ENCODE data around the gene SLIT2.

SLIT2 gene, protein sequence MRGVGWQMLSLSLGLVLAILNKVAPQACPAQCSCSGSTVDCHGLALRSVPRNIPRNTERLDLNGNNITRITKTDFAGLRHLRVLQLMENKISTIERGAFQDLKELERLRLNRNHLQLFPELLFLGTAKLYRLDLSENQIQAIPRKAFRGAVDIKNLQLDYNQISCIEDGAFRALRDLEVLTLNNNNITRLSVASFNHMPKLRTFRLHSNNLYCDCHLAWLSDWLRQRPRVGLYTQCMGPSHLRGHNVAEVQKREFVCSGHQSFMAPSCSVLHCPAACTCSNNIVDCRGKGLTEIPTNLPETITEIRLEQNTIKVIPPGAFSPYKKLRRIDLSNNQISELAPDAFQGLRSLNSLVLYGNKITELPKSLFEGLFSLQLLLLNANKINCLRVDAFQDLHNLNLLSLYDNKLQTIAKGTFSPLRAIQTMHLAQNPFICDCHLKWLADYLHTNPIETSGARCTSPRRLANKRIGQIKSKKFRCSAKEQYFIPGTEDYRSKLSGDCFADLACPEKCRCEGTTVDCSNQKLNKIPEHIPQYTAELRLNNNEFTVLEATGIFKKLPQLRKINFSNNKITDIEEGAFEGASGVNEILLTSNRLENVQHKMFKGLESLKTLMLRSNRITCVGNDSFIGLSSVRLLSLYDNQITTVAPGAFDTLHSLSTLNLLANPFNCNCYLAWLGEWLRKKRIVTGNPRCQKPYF (N-terminal part only)

DNA sequence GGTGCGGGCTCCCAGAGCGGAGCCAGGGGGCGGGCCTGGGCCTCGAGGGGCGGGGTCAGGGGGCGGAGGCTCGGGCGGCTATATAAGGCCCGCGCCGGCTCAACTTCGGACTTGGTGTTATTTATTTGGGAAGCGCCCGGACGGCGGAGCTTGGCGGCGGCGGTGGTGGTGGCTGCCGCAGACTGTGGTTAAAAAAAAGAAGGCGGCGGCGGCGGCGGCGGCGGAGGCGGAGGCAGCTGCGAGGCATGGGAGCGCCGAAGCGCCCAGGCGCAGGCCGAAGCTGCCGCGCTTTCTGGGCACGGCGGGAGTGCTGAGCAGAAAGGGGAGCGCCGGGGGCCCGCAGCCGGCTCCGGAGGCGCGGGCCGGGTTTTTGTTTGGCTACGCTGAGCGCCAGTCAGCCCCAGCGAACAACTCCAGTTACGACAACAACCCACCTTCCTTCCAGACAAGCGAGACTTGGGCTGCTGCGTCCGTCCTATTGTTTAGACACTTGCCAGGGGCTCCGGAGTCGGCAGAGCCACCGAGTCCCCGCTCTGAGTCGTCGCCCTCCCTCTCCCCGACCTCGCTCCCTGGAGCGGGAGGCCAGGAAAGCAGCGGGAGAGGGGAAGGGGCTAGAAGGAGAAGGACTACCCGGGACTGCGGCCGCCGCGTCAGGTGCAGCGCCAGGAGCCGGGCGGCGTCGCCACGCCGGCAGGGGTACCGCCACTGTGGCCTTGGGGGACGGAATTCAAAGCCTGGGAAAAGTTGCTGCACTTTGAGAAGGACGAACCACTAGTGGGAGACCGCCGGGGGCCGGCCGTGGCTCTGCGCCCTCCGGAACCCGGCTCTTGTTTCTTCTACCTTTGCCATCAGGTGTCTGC is at the start of gene SLIT2:
Gene SLIT2, plus strand, starts transcription at position 110 of the 860 bp plus-strand sequence. CDS start 1,911 bp downstream, outside the sequence.
- no peak for DNase-seq

DNA sequence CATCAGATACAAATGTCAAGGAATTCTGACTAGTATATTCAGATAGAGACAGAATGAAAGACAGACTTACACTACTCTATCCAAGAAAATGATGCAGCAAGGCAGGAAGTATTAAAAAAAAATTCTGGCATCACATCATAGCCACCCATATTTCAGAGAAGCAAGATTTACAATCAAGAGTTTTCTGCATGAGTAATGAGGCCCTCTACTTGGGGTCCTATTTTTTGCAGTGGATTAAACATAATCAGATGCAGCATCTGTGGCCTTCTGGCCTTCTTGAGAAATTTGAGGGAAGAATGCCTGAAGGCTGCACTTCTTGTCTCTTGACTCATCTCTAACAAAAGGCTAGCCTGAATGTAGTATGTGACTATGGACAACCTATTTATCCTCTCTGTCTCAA is 48.2 kb upstream of the SLIT2 start:
- no peak for DNase-seq

DNA sequence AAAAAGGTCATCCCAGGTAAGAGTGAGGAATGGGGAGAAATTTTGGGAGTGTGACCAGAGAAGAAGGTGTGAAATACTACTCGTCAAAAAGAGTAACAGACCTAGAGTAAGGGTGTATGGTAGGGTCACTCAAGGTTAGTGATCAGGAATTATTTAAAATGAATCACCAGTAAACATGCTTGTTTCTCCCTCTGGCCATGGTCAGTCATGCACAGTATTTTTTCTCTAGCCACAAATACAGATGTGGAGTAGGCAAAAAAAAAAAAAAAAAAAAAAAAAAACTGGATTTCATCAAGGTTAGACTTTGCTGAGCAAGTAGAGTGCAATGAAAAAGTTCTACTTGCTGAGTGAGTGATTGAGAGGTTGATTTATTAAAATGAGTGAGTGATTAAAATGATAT is 34.2 kb upstream of the SLIT2 start:
- DNase-seq, result no peak

DNA sequence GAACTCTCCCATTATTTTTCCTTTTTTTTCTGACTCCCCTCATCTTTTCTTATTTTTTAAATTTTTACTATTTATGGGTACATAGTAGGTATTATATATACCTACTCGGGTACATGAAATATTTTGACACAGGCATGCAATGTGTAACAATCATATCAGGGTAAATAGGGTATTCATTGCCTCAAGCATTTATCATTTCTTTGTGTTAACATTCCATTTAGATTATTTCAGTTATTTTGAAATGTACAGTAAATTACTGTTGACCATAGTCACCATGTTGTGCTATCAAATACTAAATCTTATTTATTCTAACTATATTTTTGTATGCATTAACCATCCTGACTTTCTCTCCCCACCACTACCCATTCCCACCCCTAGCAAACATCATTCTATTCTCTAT is 33.8 kb upstream of the SLIT2 start:
- DNase-seq, result no peak

DNA sequence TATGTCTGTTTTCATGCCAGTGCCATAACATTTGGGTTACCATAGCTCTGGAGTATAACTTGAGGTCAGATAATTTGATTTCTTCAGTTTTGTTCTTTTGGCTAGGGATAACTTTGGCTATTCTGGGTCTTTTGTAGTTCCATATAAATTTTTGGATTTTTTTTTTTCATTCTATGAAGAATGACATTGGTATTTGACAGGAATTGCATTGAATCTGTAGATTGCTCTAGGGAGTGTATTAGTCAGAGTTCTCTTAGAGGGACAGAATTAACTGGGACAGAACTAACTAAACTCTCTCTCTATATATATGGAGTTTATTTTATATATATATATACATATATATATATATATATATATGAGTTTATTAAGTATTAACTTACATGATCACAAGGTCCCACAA is 32.2 kb upstream of the SLIT2 start:
- no peak for DNase-seq

DNA sequence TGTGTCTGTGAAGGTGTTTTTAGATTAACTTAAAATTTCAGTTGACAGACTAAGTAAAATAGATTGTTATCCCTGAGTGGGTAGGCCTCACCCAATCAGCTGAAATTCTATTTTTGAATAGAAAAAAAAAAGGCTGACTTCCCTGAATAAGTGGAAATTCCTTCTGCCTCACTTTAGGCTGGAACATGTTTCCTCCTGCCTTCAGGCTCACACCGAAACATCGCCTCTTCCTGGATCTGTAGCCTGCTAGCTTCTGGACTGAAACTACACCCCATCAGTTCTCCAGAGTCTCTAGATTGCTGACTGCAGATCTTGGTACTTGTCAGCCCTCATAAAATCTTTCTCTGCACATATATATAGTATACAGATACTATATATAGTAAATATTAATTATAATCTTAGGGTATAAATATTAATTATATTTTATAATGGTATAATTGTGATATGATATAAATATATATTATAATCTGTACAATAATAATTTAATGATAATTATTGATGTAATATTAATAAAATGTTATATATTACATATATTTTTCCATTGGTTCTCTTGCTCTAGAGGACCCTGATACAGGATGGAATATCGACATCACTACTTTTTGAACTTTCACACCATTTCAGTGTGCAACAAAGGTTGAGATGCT is 13.7 kb upstream of the SLIT2 start:
- no peak for DNase-seq

DNA sequence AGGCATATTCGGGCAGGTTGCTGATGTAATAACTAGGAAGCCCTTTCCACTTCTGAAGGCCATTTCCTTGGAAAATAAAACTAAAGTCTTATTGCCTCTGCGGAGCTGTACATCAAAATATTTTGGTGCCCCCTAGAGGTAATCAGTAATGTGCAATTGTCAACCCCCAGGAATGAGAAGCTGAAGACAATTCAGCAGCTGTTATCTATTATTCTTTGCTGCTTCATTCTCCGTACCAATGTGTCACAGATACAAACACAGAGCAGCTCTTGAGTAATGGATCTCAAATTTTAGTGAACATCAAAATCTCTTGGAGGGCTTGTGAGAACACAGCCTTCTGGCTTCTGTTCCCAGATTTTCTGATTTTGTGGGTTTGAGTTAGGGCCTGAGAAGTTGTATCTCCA is 3.5 kb upstream of the SLIT2 start:
- no peak for DNase-seq

DNA sequence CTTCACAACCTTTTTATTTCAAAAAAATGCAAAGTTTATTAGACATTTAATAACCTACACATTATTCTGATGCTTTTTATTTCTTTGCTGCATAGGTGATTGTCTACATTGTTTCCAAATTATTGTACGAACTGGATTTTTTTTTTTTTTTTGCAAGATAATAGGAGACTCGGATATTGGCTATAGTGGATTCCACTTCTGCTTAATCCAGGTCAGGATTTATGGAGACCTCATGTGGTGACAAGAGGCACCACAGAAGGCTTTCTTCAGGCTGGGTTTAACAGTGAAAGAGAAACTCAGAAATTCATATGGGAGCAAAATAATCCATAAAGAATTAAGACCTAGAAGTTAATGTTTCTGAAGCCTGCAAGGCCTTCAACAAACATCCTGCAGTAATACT is 2.4 kb upstream of the SLIT2 start:
- DNase-seq, result no peak

DNA sequence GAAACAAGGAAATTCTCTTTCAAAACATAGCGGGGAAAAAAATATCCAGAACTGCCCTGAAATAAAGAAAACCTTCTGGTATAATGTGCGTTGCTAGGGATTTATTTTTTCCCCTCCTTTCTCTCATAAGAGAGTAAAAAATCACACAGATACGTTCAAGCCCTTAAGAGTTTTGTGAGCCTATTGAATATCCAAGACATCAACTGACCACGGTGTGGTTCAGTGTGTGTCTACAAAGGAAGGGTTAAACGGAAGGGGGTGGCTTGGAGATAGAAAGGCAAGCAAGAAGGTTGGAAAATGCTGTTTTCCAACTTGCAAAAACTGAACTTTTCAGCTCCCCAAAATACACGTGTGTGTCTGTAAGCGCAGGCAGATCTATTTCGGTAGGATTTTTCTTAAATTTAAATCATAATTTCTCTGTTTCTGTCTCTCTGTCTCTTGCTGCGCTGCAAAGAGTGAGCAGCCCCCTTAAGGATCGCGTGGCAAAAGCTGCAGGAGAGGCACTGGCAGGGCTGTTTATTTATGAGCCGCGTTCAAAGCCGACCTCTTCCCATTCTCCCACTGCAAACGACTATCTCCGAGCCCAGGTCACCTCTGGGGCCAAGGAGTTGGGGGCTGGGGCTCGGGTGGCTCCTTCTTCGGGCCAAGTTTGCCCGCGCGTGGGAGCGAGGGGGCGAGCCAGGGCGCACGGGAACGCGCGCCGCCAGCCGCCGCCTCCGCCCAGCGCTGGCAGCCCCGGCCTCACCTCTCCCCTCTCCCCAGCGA is 492 bp upstream of the SLIT2 start:
- no peak for DNase-seq

DNA sequence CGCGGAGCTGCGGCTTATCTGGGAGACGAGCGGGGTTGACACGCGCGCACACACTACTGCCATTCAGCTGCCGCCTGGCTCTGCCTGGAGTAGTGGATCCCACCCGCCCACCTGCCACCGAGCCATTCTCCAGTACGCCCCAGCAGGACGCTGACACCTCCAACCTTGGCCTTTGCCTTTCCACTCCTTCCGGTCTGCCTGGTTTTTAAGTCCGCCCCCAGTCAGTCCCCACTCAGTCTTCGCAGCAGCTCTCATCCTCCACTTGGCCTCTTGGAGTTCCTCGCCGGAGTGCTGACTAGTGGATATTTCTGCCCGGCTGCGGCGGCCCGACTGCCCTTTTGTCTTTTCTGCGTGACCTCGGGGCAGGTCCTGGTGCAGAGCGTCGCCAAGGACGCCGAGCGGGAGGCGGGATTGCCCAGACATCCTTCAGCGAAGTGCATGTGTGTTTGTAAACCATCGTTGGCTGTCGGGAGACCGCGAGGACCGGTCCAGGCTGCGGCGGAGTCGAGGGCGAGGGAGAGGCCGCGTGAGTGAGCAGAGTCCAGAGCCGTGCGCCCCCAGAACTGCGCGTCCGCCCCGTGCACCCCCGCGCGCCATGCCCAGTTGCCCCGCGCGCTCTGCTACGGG is 1.1 kb downstream of the SLIT2 start:
- DNase-seq, result no peak

DNA sequence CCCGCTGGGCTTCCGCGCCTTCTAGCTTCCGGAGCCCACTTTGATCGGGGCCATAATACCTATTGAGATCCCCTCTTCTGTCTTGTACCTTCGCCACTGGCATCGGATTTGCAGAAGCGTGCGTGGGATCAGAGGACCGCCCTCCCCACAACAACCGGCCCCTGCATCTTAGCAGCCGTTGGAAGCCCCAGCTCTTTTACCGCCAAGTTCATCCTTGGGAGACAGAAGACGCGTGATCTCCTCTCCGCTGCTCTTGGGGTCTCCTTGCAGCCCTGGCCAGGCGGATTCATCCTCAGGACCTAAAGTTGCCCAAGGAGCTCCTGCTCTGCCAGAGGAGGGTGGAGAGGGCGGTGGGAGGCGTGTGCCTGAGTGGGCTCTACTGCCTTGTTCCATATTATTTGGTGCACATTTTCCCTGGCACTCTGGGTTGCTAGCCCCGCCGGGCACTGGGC is 1.6 kb downstream of the SLIT2 start:
- DNase-seq, result no peak

DNA sequence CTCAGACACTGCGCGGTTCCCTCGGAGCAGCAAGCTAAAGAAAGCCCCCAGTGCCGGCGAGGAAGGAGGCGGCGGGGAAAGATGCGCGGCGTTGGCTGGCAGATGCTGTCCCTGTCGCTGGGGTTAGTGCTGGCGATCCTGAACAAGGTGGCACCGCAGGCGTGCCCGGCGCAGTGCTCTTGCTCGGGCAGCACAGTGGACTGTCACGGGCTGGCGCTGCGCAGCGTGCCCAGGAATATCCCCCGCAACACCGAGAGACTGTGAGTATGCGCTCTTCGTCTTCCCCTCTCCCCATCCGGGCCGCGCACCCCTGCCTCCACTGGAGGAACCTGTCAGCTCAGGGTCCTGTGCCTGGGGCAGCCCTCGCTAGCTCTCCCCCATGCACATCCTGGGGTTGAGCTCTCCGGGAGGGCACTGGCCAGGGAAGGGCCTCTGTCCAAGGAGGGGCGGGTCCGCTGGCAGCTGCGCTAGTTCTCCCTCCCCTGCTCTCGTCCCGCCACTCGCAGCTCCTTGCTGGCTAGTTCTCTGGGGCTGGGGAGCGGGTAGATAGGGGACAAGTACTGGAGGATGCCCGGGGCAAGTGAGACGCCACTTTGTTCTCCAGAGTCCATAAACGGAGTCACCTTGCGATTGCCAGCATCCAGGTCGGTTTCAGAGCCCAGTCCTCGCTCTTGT is 2.2 kb downstream of the SLIT2 start:
- no peak for DNase-seq

DNA sequence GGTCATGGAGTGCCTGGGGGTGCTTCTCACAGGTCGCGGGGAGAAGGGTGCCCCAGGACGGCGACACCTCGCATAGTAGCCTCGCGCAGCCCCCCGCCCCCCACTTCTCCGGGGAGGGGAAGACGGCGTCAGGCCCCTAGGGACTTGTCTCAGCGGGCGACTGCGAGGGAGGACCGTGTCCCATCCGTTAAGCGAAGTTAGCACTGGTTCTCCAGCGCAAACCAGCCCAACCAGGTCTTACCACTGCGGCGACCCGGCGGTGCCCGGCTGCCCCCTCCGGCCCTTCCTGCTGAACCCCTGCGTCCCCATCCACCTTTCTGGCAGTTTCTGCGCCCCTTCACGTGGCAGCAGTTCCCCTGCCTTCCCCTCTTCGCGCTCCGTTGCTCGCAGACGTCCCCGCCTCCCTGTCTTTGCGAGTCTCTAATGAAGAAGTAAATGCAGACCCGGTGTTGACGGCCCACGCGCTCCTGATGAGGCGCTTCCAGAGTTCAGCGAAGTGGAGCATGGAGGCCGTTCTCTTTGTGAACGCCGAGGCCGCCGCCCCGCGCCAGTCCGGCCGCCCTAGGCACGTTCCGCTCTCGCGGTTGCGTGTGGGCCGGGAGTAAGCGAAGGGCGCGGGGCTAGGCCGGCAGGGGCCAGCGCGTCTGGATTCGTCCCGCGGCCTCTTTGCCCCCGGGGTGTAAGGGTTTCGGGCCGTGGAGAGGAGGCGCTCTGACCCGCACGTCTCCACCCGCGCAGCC is 3.0 kb downstream of the SLIT2 start:
- no peak for DNase-seq

DNA sequence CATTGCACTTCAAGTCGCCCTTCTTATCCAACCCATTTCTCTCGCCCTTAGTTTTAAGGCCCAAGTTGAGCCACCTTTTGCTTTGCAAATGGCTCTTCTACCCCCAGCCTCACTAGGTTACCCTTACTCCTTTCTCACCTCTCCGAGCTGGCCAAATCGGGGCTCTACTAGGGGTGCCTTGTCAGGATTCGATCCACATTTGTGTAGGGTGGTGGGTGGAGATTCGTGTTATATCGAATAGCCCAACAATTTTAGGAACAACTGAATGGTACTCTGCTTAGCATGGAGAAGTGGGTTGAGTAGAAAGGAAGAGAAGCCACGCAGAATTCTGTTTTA is 3.5 kb downstream of the SLIT2 start:
- no peak for DNase-seq

DNA sequence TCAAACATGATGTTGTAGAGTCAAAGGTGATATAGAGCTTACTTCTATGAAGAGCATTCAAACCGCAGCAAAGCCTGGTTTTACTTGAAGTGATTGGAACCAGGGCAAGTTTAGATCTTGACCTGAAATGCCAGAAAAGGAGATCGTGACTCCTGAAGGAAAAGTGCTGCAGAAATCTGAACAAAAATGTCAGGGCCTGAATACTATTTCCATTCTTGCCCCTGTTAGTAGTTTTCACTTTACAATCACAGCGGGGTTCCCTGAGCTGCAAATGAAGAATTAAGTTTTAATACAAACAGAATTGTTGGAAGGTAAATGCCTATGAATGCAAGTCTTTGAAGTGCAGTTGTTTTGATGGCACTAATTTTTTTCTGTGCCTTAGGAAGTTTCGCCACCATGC is 4.1 kb downstream of the SLIT2 start:
- no peak for DNase-seq

DNA sequence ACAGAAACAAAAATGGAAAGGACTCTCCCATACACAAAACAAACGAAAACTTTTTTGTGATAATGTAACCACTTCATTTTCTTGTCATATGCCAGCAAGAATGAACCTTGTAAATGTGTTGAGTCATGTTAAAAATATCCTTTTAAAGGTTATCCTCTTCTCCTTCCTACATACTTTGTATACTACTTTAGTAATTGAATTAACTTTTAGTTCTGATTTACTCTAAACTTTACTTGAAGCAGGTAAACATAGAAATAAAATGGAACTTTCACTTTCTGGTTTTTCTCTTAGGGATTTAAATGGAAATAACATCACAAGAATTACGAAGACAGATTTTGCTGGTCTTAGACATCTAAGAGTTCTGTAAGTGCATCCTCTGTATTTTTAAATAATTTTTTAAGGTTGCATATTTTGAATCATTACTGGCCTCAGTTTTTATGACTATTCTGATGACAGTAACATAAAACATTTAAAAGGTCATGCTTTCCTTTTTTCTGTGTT is 4.7 kb downstream of the SLIT2 start:
- DNase-seq, result no peak

DNA sequence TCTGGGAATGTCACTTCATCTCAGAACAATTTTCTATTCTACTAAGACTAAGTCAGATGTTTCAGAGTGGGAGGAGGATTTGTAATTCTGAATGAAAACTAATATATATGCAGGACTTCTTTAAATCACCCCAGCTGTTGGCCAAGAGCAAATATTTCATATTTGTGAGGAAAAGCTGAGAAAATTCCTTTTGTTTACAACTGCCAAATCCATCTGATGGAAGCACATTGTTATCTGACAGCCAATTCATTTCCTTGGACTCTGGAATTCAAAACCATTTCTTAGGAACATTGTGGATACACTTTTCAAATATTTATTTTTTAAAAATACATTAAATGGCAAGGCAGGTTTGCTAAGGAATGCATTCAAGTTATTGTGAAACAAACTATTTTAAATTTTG is 8.0 kb downstream of the SLIT2 start:
- no peak for DNase-seq

DNA sequence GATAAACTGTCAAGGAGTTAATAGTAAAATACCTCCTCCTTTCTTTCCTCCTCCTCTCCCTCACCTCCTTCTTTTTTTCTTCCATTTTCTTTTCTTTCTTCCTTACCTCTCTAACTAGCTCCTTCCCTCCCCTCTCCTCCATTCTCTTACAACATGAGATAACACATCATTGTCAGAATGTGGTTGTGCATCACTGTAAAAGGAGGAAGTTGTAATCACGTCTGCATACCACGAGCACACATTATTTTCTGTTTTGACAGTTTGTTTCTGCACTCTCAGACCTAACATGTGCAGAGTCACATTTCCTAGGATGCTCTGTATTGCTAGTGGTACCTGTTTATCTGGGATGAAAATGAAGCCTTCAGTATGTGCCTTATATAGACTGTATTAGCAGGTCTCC is 9.1 kb downstream of the SLIT2 start:
- DNase-seq, result no peak

DNA sequence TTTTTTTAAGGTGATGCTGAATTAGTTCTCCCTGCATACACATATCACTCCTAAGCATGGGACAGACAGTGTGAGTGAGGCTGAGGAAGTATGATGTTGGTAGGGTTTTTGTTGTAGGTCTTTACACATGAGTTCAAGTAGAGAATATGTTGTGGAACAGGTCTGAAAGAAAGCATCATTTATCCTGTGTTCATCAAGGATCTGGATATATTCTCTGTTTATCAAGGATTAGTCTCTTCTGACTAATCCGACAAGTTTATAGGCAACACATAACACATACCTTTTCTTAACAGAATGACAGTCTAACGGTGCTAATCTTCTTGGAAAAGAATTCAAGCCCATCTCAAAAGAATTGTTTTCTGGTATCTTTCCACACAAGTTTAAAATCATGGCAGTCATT is 10.5 kb downstream of the SLIT2 start:
- DNase-seq, result no peak

DNA sequence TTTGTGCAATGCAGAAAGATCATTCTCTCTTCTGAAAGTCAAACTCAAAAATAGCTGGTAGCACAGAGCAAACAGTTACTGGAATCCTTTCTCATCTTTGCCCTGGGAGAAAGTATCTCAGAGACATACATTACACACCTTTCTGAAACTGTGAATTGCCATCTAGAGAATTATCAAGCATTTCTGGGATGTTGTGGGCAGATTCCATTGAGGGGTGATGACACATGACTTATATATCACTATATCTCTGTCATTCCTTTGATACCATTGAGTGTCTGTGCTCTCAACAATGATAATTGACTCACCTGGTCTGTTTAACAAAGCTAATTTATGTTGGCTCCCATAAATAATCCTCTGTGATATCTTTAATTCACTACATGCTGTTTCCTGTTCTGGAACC is 13.0 kb downstream of the SLIT2 start:
- DNase-seq, result no peak
